Measurements from ENCODE around the gene GRIK4. TPM values are rescaled to one million over a fixed set of nuclear protein-coding genes. Genes with fewer than 3 reads are reported as not detected.

The GRIK4 gene
- total RNA-seq, 1 donor from 2014 or later, result 2.2 TPM

- peaks cover 7% of the 10 kb centered on the region for H3K27me3 Mint-ChIP-seq (ENCODE audit: low read depth, unreplicated experiment)
- H3K9me3 Mint-ChIP-seq (ENCODE audit: unreplicated experiment), result no peaks in the 10 kb centered on the region
- Histone ChIP-seq H3K4me3 (ENCODE audit: insufficient read depth, low read depth, low read length) (no peak overlapping the region), H3K27ac (ENCODE audit: low read depth, low read length) (no peak overlapping the region), H3K36me3 (ENCODE audit: insufficient read depth, low read length) (no peaks in the 10 kb centered on the region), H4K20me1 (ENCODE audit: insufficient read depth, low read length) (no peaks in the 10 kb centered on the region), H3K9me3 (ENCODE audit: insufficient read depth, low read depth, low read length) (no peaks in the 10 kb centered on the region), H3K27me3 (ENCODE audit: insufficient read depth, low read length) (no peaks in the 10 kb centered on the region), H3K79me2 (ENCODE audit: insufficient read depth, low read length) (no peaks in the 10 kb centered on the region), H3K9ac (ENCODE audit: low read length) (no peak overlapping the region), H3K4me2 (ENCODE audit: low read length) (no peak overlapping the region), H2AFZ (ENCODE audit: low read depth, low read length) (no peak overlapping the region), H3K4me1 (ENCODE audit: insufficient read depth, low read length) (no peaks in the 10 kb centered on the region)
- H3K4me3 Mint-ChIP-seq (ENCODE audit: unreplicated experiment), result no peak overlapping the region
- FAIRE-seq (no peak), DNase-seq (ENCODE audit: low read depth) (no peak)
- peaks cover 20% of the 10 kb centered on the region for H3K4me1 Mint-ChIP-seq (ENCODE audit: low read depth, unreplicated experiment)
- no peak overlapping the region for H3K27ac Mint-ChIP-seq (ENCODE audit: unreplicated experiment)
- no peak for TF ChIP-seq EZH2 (IDR thresholded peaks at IDR 0.05; ENCODE audit: insufficient read depth, low read length)
- no peak for TF ChIP-seq CTCF (IDR thresholded peaks at IDR 0.05; ENCODE audit: insufficient read depth, low read depth, low read length)
- H3K36me3 Mint-ChIP-seq (ENCODE audit: low read depth, unreplicated experiment), result peaks cover 3% of the 10 kb centered on the region
These were observed 462.9 kb downstream of the GRIK4 start for GRCh38 chr11:120974466-120974865.

- Mint-ChIP-seq H3K9me3 (ENCODE audit: unreplicated experiment) (no peaks in the 10 kb centered on the region), H3K27me3 (ENCODE audit: low read depth, unreplicated experiment) (peaks cover 4% of the 10 kb centered on the region), H3K36me3 (ENCODE audit: low read depth, unreplicated experiment) (peaks cover 3% of the 10 kb centered on the region), H3K4me3 (ENCODE audit: unreplicated experiment) (no peak overlapping the region), H3K4me1 (ENCODE audit: low read depth, unreplicated experiment) (peaks cover 17% of the 10 kb centered on the region), H3K27ac (ENCODE audit: unreplicated experiment) (no peak overlapping the region)
- Histone ChIP-seq H3K27me3 (ENCODE audit: insufficient read depth, low read length) (no peaks in the 10 kb centered on the region), H3K4me2 (ENCODE audit: low read length) (no peak overlapping the region), H3K79me2 (ENCODE audit: insufficient read depth, low read length) (no peaks in the 10 kb centered on the region), H3K4me1 (ENCODE audit: insufficient read depth, low read length) (no peaks in the 10 kb centered on the region), H3K36me3 (ENCODE audit: insufficient read depth, low read length) (no peaks in the 10 kb centered on the region), H3K4me3 (ENCODE audit: insufficient read depth, low read depth, low read length) (no peak overlapping the region), H2AFZ (ENCODE audit: low read depth, low read length) (no peak overlapping the region), H4K20me1 (ENCODE audit: insufficient read depth, low read length) (no peaks in the 10 kb centered on the region), H3K27ac (ENCODE audit: low read depth, low read length) (no peak overlapping the region), H3K9ac (ENCODE audit: low read length) (no peak overlapping the region), H3K9me3 (ENCODE audit: insufficient read depth, low read depth, low read length) (no peaks in the 10 kb centered on the region)
- DNase-seq (ENCODE audit: low read depth), result no peak
- FAIRE-seq, result no peak
- no peak for TF ChIP-seq CTCF (IDR thresholded peaks at IDR 0.05; ENCODE audit: insufficient read depth, low read depth, low read length)
- no peak for TF ChIP-seq EZH2 (IDR thresholded peaks at IDR 0.05; ENCODE audit: insufficient read depth, low read length)
These were observed 463.4 kb downstream of the GRIK4 start for GRCh38 chr11:120974965-120975364.

GRCh38 chr11:120977266-120978137, 466.0 kb downstream of the GRIK4 start:
- no peak overlapping the region for H3K4me3 ChIP-seq (ENCODE audit: insufficient read depth, low read depth, low read length)
- H3K9me3 ChIP-seq (ENCODE audit: insufficient read depth, low read depth, low read length), result no peaks in the 10 kb centered on the region
- Mint-ChIP-seq H3K4me1 (ENCODE audit: low read depth, unreplicated experiment) (peaks cover 16% of the 10 kb centered on the region), H3K27me3 (ENCODE audit: low read depth, unreplicated experiment) (no peaks in the 10 kb centered on the region), H3K4me3 (ENCODE audit: unreplicated experiment) (no peak overlapping the region), H3K9me3 (ENCODE audit: unreplicated experiment) (no peaks in the 10 kb centered on the region), H3K36me3 (ENCODE audit: low read depth, unreplicated experiment) (peaks cover 3% of the 10 kb centered on the region), H3K27ac (ENCODE audit: unreplicated experiment) (no peak overlapping the region)
- H4K20me1 ChIP-seq (ENCODE audit: insufficient read depth, low read length), result no peaks in the 10 kb centered on the region
- no peak overlapping the region for H3K9ac ChIP-seq (ENCODE audit: low read length)
- H3K4me1 ChIP-seq (ENCODE audit: insufficient read depth, low read length), result no peaks in the 10 kb centered on the region
- no peaks in the 10 kb centered on the region for H3K36me3 ChIP-seq (ENCODE audit: insufficient read depth, low read length)
- no peak overlapping the region for H3K4me2 ChIP-seq (ENCODE audit: low read length)
- DNase-seq (ENCODE audit: low read depth) (peak; percentile 56), FAIRE-seq (no peak)
- TF ChIP-seq EZH2 (IDR thresholded peaks at IDR 0.05; ENCODE audit: insufficient read depth, low read length) (no peak), CTCF (IDR thresholded peaks at IDR 0.05; ENCODE audit: insufficient read depth, low read depth, low read length) (no peak)
- H3K79me2 ChIP-seq (ENCODE audit: insufficient read depth, low read length), result no peaks in the 10 kb centered on the region
- no peak overlapping the region for H3K27ac ChIP-seq (ENCODE audit: low read depth, low read length)
- no peak overlapping the region for H2AFZ ChIP-seq (ENCODE audit: low read depth, low read length)
- H3K27me3 ChIP-seq (ENCODE audit: insufficient read depth, low read length), result peaks cover 3% of the 10 kb centered on the region
